GM12892 (cell line): Measurements from ENCODE around the gene C1orf35.

Experiments used
- POLR2A ChIP-seq: IDR thresholded peaks from 2 replicates; pipeline ENCODE4 v1.6.1; 2011; ENCODE audit warnings: low read depth, low read length, control low read depth
- POLR2AphosphoS5 ChIP-seq: IDR thresholded peaks from 2 replicates; pipeline ENCODE4 v1.6.1; 2011; ENCODE audit warnings: low read depth, low read length, control low read depth
- TAF1 ChIP-seq: IDR thresholded peaks from 2 replicates; pipeline ENCODE4 v1.6.1; 2011; ENCODE audit warnings: low read depth, mild to moderate bottlenecking, control low read depth, low read length, borderline replicate concordance

DNA sequence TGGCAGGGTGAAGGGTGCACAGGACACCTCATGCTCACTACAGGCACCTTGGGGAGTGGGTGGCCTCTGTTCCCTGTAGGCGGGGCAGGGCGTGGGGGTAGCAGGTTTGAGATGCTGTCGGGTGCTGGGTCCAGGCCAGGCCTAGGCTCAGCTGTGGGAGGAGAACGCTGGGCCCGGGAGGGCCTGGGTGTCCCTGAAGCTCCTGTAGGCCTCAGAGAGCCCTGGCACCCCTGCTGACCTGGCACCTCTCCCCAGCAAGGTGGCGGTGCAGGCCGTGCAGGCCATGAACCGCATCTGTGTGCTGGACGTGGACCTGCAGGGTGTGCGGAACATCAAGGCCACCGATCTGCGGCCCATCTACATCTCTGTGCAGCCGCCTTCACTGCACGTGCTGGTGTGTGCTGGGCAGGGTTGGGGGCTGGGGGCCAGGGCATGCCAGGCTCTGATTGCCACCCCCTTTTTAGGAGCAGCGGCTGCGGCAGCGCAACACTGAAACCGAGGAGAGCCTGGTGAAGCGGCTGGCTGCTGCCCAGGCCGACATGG, 44.1 kb upstream of the C1orf35 start:
- TF ChIP-seq POLR2A, result no peak
- no peak for TF ChIP-seq TAF1
- no peak for TF ChIP-seq POLR2AphosphoS5
